CD4-positive, alpha-beta T cell (primary cell): ENCODE data around the gene DNAJC28. TPM values are rescaled to one million over a fixed set of nuclear protein-coding genes. Genes with fewer than 3 reads are reported as not detected.

Experiments used
- ATAC-seq: fragments of 200-7000 bp; cut with Tn5 transposase; one replicate; pipeline ENCODE4 v1.10.0; 2022; ENCODE audit warnings: mild to moderate bottlenecking; ENCODE audit not compliant: poor library complexity
- CTCF ChIA-PET: fragments of 350-600 bp; sonication (Branson Sonifier 250); formaldehyde crosslinking; loops from one replicate; lab custom pipeline; 2021; ENCODE audit warnings: antibody characterized with exemption, inconsistent platforms; lab: Charles Lee
- POLR2A ChIA-PET: fragments of 350-600 bp; sonication (Branson Sonifier 250); formaldehyde crosslinking; loops from one replicate; lab custom pipeline; 2021; ENCODE audit warnings: antibody characterized with exemption, inconsistent platforms; lab: Charles Lee
- DNase-seq, 14 experiments: peaks; one replicate each; pipeline ENCODE4 v3.0.0-alpha.2; 2013 to 2020; ENCODE audit warnings: mixed read lengths in 2 of 14
- H3K27ac ChIP-seq, 2 donors: one replicate each; pipeline versions ENCODE4 v1.5.1 to v1.7.0; 2013; ENCODE audit warnings: low read length in 2 of 2, low read depth in 1 of 2, mild to moderate bottlenecking in 1 of 2
- H3K27me3 ChIP-seq, 2 experiments: 1 replicate in 1 of 2; 2 replicates in 1 of 2; pipeline versions ENCODE4 v1.6.1 to v1.7.0; 2013; ENCODE audit warnings: low read length in 2 of 2, control low read depth in 1 of 2, mild to moderate bottlenecking in 1 of 2, moderate library complexity in 1 of 2; ENCODE audit not compliant: insufficient read depth in 2 of 2, control insufficient read depth in 1 of 2
- H3K36me3 ChIP-seq: one replicate; pipeline ENCODE4 v1.6.1; 2013; ENCODE audit warnings: low read length, control low read depth; ENCODE audit not compliant: insufficient read depth
- H3K4me1 ChIP-seq: one replicate; pipeline ENCODE4 v1.6.1; 2013; ENCODE audit warnings: low read length, control low read depth; ENCODE audit not compliant: insufficient read depth
- H3K4me3 ChIP-seq: one replicate; pipeline ENCODE4 v1.5.1; 2013; ENCODE audit warnings: mild to moderate bottlenecking, low read length, moderate library complexity
- H3K9me3 ChIP-seq, 2 experiments: 1 replicate in 1 of 2; 2 replicates in 1 of 2; pipeline versions ENCODE4 v1.6.1 to v1.7.0; 2013; ENCODE audit warnings: low read length in 2 of 2, mild to moderate bottlenecking in 2 of 2, control low read depth in 1 of 2, moderate library complexity in 1 of 2; ENCODE audit not compliant: control insufficient read depth in 1 of 2, insufficient read depth in 1 of 2
- H3K27ac Mint-ChIP-seq: one replicate; pipeline ENCODE4 v1.8.0; 2020; ENCODE audit warnings: mixed read lengths
- H3K27me3 Mint-ChIP-seq: one replicate; pipeline ENCODE4 v1.8.0; 2021; ENCODE audit warnings: mixed read lengths
- H3K36me3 Mint-ChIP-seq: one replicate; pipeline ENCODE4 v1.8.0; 2021; ENCODE audit warnings: low read depth, mixed read lengths
- H3K4me1 Mint-ChIP-seq: one replicate; pipeline ENCODE4 v1.8.0; 2021; ENCODE audit warnings: low read depth, mixed read lengths
- H3K4me3 Mint-ChIP-seq: one replicate; pipeline ENCODE4 v1.8.0; 2020; ENCODE audit warnings: mild to moderate bottlenecking, mixed read lengths
- H3K9me3 Mint-ChIP-seq: one replicate; pipeline ENCODE4 v1.8.0; 2020; ENCODE audit warnings: mixed read lengths
- CTCF ChIP-seq: fragments of 200-600 bp; IDR thresholded peaks from one replicate; pipeline ENCODE4 v1.8.0; 2022; ENCODE audit warnings: antibody characterized with exemption, mild to moderate bottlenecking
- intact Hi-C, 2 experiments: fragments of 100-400 bp; cut with DNase I in 1 of 2; cut with micrococcal nuclease in 1 of 2; formaldehyde crosslinking; loops; one replicate each; pipeline versions ENCODE4 v1.15.1 to v1.9.0; 2023 to 2025; cut with DNase I, micrococcal nuclease
- polyA plus RNA-seq, 2 donors: library from polyadenylated mRNA; unstranded; fragments of 120-200 nt; gene quantifications; one replicate each; pipeline ENCODE4 v1.2.1, GENCODE V29; 2013
- total RNA-seq, 174 experiments: library from RNA in 2 of 174; stranded (reverse) in 2 of 174; gene quantifications; one replicate each; pipeline ENCODE4 v1.2.3 and lab custom pipeline; 2021 to 2026

The DNAJC28 gene, protein sequence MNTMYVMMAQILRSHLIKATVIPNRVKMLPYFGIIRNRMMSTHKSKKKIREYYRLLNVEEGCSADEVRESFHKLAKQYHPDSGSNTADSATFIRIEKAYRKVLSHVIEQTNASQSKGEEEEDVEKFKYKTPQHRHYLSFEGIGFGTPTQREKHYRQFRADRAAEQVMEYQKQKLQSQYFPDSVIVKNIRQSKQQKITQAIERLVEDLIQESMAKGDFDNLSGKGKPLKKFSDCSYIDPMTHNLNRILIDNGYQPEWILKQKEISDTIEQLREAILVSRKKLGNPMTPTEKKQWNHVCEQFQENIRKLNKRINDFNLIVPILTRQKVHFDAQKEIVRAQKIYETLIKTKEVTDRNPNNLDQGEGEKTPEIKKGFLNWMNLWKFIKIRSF
- total RNA-seq: not detected
- 1.0 TPM for polyA plus RNA-seq (2013, experiment 1 of 2)
- polyA plus RNA-seq (2013, experiment 2 of 2): 0.69 TPM
- 0 to 4.3 (median 0.81) reads per million in 172 experiments for total RNA-seq (lab: John Stamatoyannopoulos, UW)

- Mint-ChIP-seq H3K4me3 (peak within 1 kb of the TSS; percentile 94), H3K27ac (peak within 1 kb of the TSS; percentile 85), H3K9me3 (no peaks in the 10 kb centered on the region), H3K4me1 (peaks cover 13% of the 10 kb centered on the region), H3K27me3 (no peaks in the 10 kb centered on the region), H3K36me3 (peaks cover 8% of the 10 kb centered on the region)
- peak within 1 kb of the TSS; percentile 73 for H3K4me3 ChIP-seq
- H3K27ac ChIP-seq: peak within 1 kb of the TSS; percentile 39 to 63
- CTCF ChIA-PET: interaction anchor here (1.0 to 4.3 kb wide), 3 partner anchors 11 to 131 kb away, joined by 3 to 46 read pairs (median 5); partner anchors contain the start of gene TMEM50B
- no peaks in the 10 kb centered on the region for H3K27me3 ChIP-seq
- peaks cover 14% of the 10 kb centered on the region for H3K4me1 ChIP-seq
- DNase-seq (peak; percentile 89 to 96 (median 92)), ATAC-seq (peak; percentile 96)
- H3K9me3 ChIP-seq: no peaks in the 10 kb centered on the region
- POLR2A ChIA-PET: interaction anchor here (0.6 to 3.6 kb wide), 18 partner anchors 9 to 953 kb away, joined by 3 to 197 read pairs (median 4); partner anchors contain the start of genes DONSON, GART, IFNAR1 and PAXBP1
- H3K36me3 ChIP-seq: no peaks in the 10 kb centered on the region
- no peak for TF ChIP-seq CTCF
- intact Hi-C loops: loop anchor here (1.0 to 5.0 kb wide), 4 partner anchors 11 to 151 kb away; partner anchors contain the start of genes CRYZL1 (in 1 of the 2), DONSON (in 1 of the 2), GART (in 1 of the 2) and ITSN1 (in 1 of the 2)
Measured at GRCh38 chr21:33491373-33492102, at the start of gene DNAJC28. DNAJC28 (minus strand) TSS chr21:33491716; CDS start chr21:33489393, 2,323 bp downstream.

DNA sequence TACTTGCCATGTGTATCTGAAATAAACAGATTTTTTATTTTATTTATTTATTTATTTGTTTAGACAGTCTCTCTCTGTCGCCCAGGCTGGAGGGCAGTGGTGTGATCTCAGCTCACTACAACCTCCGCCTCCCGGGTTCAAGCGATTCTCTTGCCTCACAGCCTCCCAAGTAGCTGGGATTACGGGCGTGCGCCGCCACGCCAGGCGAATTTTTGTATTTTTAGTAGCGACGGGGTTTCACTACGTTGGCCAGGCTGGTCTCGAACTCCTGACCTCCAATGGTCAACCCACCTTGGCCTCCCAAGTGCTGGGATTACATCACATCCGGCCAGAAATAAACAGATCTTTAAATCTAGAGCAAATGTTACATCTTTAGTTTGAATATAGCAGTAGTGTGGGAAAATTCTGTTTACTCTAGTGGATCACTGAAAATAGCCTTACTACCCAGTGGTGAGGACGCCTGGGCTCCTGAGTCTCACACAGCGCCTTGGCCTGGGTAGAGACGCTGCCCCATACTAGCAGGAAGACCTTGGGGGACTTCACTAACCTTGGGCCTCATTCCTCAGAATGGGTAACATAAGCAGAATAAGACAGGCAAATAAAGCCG, 49.7 kb upstream of the DNAJC28 start:
- CTCF ChIA-PET: interaction anchor here (1.1 to 3.3 kb wide), 4 partner anchors 17 to 65 kb away, joined by 3 to 10 read pairs (median 4); partner anchors contain the start of gene DONSON
- H3K27me3 Mint-ChIP-seq: no peaks in the 10 kb centered on the region
- peaks cover 30% of the 10 kb centered on the region for H3K36me3 ChIP-seq
- H3K36me3 Mint-ChIP-seq: peaks cover 72% of the 10 kb centered on the region
- intact Hi-C loops: loop anchor here (5.0 kb wide), 3 partner anchors 46 to 1149 kb away; partner anchors contain the start of genes DONSON (in 1 of the 2), SYNJ1 (in 1 of the 2) and URB1 (in 1 of the 2)
- peak overlapping the region; percentile 95 for H3K4me3 Mint-ChIP-seq
- peak overlapping the region; percentile 99 to 100 for H3K27ac ChIP-seq
- POLR2A ChIA-PET: interaction anchor here (0.7 to 5.6 kb wide), 18 partner anchors 10 to 813 kb away, joined by 3 to 132 read pairs (median 8); partner anchors contain the start of genes DNAJC28, DONSON, IFNAR1 and SYNJ1
- H3K4me1 Mint-ChIP-seq: peaks cover 52% of the 10 kb centered on the region
- ATAC-seq (no peak), DNase-seq (peak in 3 of 14 experiments; percentile 19 to 43 (median 38))
- TF ChIP-seq CTCF: no peak
- no peaks in the 10 kb centered on the region for H3K9me3 Mint-ChIP-seq
- H3K27ac Mint-ChIP-seq: peak overlapping the region; percentile 98
- peaks cover 11% of the 10 kb centered on the region for H3K4me1 ChIP-seq
- no peaks in the 10 kb centered on the region for H3K27me3 ChIP-seq
- peak overlapping the region; percentile 91 for H3K4me3 ChIP-seq
- H3K9me3 ChIP-seq: no peaks in the 10 kb centered on the region
